ENCODE data around the gene GRIK3.

DNA sequence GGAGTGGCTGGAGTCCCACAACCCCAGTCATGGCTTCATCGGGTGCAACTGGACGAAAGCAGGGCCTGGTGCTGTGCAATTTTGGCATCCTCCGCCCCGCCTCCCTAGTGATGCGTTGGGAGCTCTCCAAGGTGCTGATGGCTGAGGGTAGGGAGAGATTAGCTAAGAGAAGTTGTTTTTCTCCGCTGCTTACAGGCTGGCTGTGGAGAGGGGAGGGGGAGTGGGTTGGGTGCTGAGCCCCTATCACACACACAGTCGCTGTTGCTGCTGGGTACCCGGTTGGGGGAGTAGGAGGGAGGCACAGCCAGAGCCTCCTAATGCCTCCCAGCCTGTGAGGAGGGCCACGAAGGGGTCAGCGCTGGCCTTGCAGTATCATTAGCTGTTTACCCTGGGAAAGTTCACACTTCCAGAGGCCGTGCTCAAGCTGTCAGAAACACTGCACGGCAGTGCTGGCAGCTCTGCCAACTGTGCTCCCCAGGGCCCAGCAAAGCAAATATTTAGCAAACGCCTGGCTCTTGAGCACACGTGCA is 110.0 kb downstream of the GRIK3 start:
- TF ChIP-seq CTCF (IDR thresholded peaks at IDR 0.05) (no peak), ZFX (IDR thresholded peaks at IDR 0.05; ENCODE audit: borderline replicate concordance) (no peak)

All from 22Rv1 (cell line).